Measurements from ENCODE around the gene KASH5. TPM values are rescaled to one million over a fixed set of nuclear protein-coding genes. Genes with fewer than 3 reads are reported as not detected.

Gene KASH5
- total and polyA plus RNA-seq, 4 donors, result 0.52 to 2.9 (median 1.5) TPM; not detected in 1

GRCh38 chr19:49425178-49425577, 37.1 kb downstream of the KASH5 start, which contains the start of gene GFY:
TSS of gene GFY (plus strand) at chr19:49425388. CDS start at chr19:49426431, 1,043 bp downstream.
- TF ChIP-seq CTCF (IDR thresholded peaks at IDR 0.05; ENCODE audit: control extremely low read depth, extremely low read depth), result no peak
- no peak for ATAC-seq (ENCODE audit: insufficient read depth, low FRiP score)
- no peak within 1 kb of the TSS for H3K4me3 ChIP-seq
- H3K9me3 ChIP-seq (ENCODE audit: control insufficient read depth in 4 of 4, insufficient read depth in 3 of 4, low read length in 3 of 4), result peaks cover 0 to 2% (median 0%) of the 10 kb centered on the region in 4 donors
- DNase-seq, result no peak
- H3K9ac ChIP-seq (ENCODE audit: insufficient read depth in 1 of 2, low read length in 2 of 2), result no peak within 1 kb of the TSS
- H3K27ac ChIP-seq (ENCODE audit: low read depth in 1 of 2, low read length in 1 of 2), result no peak within 1 kb of the TSS
- H3K4me1 ChIP-seq (ENCODE audit: control insufficient read depth in 5 of 5, insufficient read depth in 5 of 5, low read length in 5 of 5), result peaks cover 0 to 12% (median 7%) of the 10 kb centered on the region in 5 donors
- WGBS, 2 donors, result 60% methylated on average over 7 of the region's 7 CpGs
- no peaks in the 10 kb centered on the region for H3K36me3 ChIP-seq (ENCODE audit: control insufficient read depth in 4 of 4, insufficient read depth in 4 of 4, low read length in 4 of 4)
- peaks cover 9 to 88% (median 81%) of the 10 kb centered on the region in 3 donors for H3K27me3 ChIP-seq (ENCODE audit: control insufficient read depth in 3 of 3, insufficient read depth in 3 of 3, low read length in 2 of 3)

GRCh38 chr19:49425922-49426592, 38.0 kb downstream of the KASH5 start:
- WGBS, 2 donors, result 4 to 5% methylated on average over 30 of the region's 30 CpGs
- H3K4me1 ChIP-seq (ENCODE audit: control insufficient read depth in 5 of 5, insufficient read depth in 5 of 5, low read length in 5 of 5), result peaks cover 0 to 11% (median 7%) of the 10 kb centered on the region in 5 donors
- H3K9me3 ChIP-seq (ENCODE audit: control insufficient read depth in 4 of 4, insufficient read depth in 3 of 4, low read length in 3 of 4), result peaks cover 0 to 7% (median 0%) of the 10 kb centered on the region in 4 donors
- ATAC-seq (ENCODE audit: insufficient read depth, low FRiP score) (no peak), DNase-seq (no peak)
- H3K36me3 ChIP-seq (ENCODE audit: control insufficient read depth in 4 of 4, insufficient read depth in 4 of 4, low read length in 4 of 4), result no peaks in the 10 kb centered on the region
- H3K4me3 ChIP-seq, result no peak overlapping the region
- H3K27ac ChIP-seq (ENCODE audit: low read depth in 1 of 2, low read length in 1 of 2), result no peak overlapping the region
- TF ChIP-seq CTCF (IDR thresholded peaks at IDR 0.05; ENCODE audit: control extremely low read depth, extremely low read depth), result no peak
- H3K9ac ChIP-seq (ENCODE audit: insufficient read depth in 1 of 2, low read length in 2 of 2), result no peak overlapping the region
- H3K27me3 ChIP-seq (ENCODE audit: control insufficient read depth in 3 of 3, insufficient read depth in 3 of 3, low read length in 2 of 3), result peaks cover 9 to 97% (median 86%) of the 10 kb centered on the region in 3 donors

GRCh38 chr19:49427339-49427738, 39.3 kb downstream of the KASH5 start:
- no peak for TF ChIP-seq CTCF (IDR thresholded peaks at IDR 0.05; ENCODE audit: control extremely low read depth, extremely low read depth)
- ATAC-seq (ENCODE audit: insufficient read depth, low FRiP score), result no peak
- peaks cover 0 to 7% (median 0%) of the 10 kb centered on the region in 4 donors for H3K9me3 ChIP-seq (ENCODE audit: control insufficient read depth in 4 of 4, insufficient read depth in 3 of 4, low read length in 3 of 4)
- H3K4me1 ChIP-seq (ENCODE audit: control insufficient read depth in 5 of 5, insufficient read depth in 5 of 5, low read length in 5 of 5), result peaks cover 0 to 8% (median 7%) of the 10 kb centered on the region in 5 donors
- no peak overlapping the region for H3K9ac ChIP-seq (ENCODE audit: insufficient read depth in 1 of 2, low read length in 2 of 2)
- H3K36me3 ChIP-seq (ENCODE audit: control insufficient read depth in 4 of 4, insufficient read depth in 4 of 4, low read length in 4 of 4), result no peaks in the 10 kb centered on the region
- no peak for DNase-seq
- H3K27ac ChIP-seq (ENCODE audit: low read depth in 1 of 2, low read length in 1 of 2), result no peak overlapping the region
- 51 to 58% methylated on average over 11 to 12 of the region's 12 CpGs for WGBS, 2 donors
- H3K27me3 ChIP-seq (ENCODE audit: control insufficient read depth in 3 of 3, insufficient read depth in 3 of 3, low read length in 2 of 3), result peaks cover 6 to 97% (median 90%) of the 10 kb centered on the region in 3 donors
- H3K4me3 ChIP-seq, result no peak overlapping the region

Measured in lung (tissue), 12 donors.